HG02571 (cell line): ENCODE results near the gene PCA3.
"Not testable (repeated sequence)": the region's sequence is repeated elsewhere in the genome, so short reads cannot be mapped to it uniquely, and the experiment has no call there.

Source experiments
- ATAC-seq: cut with Tn5 transposase; IDR thresholded peaks from one replicate; pipeline ENCODE4 v1.9.1; 2021; ENCODE audit warnings: mild to moderate bottlenecking, moderate library complexity; ENCODE audit not compliant: unreplicated experiment

The PCA3 gene

GRCh38 chr9:76764138-76764537, at the start of gene PCA3:
Gene PCA3, plus strand, starts transcription at chr9:76764438.
- ATAC-seq = no peak

- no peak for ATAC-seq
Measured at GRCh38 chr9:76716085-76716672, 48.1 kb upstream of the PCA3 start.

DNA sequence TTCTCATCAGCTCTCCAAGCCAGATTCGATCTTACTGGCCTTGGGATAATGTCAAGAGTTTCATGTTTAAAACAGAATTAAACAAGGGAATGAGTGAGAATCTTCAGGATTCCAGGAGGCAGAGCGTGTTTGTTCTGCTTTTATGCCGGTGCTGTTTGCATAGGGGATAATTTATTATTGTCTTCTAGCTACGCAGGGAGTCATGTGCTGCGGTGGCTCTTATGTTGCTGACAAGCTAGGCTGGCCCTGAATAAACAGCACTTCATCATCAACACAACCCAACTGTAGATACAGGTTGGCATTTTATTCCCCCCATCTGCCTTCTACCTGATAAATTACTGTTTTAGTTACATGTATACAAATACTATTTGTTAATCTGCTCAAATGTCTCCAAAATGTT, 47.1 kb upstream of the PCA3 start:
- no peak for ATAC-seq

DNA sequence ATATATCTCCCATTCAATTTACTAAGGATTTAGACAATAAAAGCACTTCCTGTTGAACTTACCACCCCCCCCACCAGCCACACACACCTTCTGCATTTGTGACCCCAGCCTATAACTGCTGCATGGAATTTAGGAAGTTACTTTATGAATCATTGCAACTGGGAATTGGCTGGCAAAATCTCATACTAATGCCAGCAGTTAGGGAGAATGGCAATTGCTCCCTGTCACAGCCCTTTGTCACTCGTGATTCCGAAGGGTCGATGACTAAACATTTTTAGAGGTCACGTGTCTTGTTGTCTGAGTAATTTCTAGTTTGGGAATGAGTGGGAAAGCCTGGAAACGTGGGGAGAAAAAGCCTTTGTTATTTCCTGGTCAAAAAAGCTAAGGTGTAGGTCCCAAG, 46.6 kb upstream of the PCA3 start:
- ATAC-seq = no peak

- ATAC-seq = no peak
Measured at GRCh38 chr9:76718166-76718565, 46.1 kb upstream of the PCA3 start.

GRCh38 chr9:76720245-76720644, 44.0 kb upstream of the PCA3 start:
- ATAC-seq = no peak

- ATAC-seq = no peak
Measured at GRCh38 chr9:76725011-76725546, 39.2 kb upstream of the PCA3 start.

GRCh38 chr9:76725885-76726284, 38.4 kb upstream of the PCA3 start:
- ATAC-seq = no peak

DNA sequence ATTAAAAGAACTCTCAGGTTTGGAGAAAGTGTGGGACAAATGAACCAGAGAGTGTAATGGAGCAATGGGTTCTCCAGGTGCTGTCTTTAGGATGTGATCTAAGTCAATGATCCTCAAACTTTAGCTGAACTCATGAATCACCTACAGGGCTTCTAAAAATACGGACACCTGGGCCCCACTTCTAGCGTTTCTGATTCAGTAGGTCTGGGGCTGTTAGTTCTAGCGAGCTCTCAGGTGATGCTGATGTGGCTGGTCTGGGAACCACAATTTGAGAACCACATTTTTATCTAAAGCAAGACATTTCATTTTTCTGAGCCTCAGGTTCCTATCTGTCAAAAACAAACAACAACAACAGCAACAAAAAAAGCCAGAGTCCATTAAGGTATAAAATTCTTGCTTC, 35.1 kb upstream of the PCA3 start:
- no peak for ATAC-seq

DNA sequence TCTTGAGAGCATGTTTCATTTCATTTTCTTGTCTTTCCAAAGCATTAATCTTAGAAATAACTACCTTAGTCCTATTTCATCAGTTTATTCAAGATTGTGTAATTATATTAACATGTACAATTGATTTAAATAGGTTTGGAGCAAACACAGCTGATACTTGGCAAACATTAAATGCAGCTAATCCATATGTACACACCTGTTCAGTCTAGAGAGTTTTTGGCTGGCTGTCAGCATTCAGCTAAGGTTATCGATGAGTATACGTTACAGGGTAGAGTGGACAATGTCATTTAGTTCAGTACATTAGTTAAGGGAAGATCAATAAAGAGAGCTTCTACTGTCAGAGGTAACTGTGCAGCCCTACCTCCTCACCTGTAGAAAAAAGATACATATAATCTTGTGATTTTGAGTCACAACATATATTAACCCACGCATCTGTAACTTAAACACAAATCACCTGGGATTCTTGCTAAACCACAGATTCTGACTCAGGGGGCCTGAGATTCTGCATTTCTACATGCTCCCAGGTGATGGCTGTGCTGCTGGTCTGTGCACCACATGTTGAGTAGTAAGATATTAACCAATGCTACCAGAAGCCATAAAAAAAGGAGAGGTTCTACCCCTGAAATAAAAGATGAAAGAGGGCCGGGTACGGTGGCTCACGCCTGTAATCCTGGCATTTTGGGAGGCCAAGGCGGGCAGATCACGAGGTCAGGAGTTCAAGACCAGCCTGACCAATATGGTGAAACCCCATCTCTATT, 34.1 kb upstream of the PCA3 start:
- no peak for ATAC-seq

DNA sequence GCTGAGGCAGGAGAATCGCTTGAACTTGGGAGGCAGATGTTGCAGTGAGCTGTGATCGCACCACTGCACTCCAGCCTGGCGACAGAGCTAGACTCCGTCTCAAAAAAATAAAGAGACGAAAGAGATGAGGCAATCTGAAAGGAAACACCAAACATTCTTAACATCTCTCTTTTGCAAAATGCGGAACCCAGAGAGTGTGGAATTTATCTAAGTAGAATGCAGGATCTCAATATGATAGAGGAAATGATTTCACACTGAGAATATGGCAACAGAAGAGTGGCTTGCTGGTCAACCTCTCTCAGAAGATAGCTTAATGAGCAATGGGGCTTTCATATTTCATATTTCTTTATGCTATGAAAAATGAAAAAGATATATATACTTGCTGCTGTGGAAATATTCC, 33.4 kb upstream of the PCA3 start:
- no peak for ATAC-seq

GRCh38 chr9:76732341-76732958, 31.8 kb upstream of the PCA3 start:
- ATAC-seq = no peak

DNA sequence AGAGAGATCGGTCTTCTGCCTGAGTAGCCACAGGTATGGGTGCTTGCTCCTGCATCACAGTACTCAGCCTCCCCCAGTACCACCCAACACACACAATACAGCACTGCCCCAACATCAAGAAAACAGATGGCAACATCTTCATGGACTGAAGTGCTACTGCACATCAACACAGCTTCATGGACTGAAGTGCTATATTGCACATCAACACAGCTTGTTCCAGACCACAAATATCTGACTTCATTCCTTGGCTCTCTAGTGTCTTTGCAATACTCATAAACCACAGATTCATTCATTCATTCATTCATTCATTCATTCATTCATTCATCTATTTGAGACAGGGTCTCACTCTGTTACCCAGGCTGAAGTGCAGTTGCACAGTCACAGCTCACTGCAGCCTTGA, 31.1 kb upstream of the PCA3 start:
- ATAC-seq = no peak

GRCh38 chr9:76734716-76735115, 29.5 kb upstream of the PCA3 start:
- no peak for ATAC-seq

- no peak for ATAC-seq
Measured at GRCh38 chr9:76737154-76737902, 26.9 kb upstream of the PCA3 start.

DNA sequence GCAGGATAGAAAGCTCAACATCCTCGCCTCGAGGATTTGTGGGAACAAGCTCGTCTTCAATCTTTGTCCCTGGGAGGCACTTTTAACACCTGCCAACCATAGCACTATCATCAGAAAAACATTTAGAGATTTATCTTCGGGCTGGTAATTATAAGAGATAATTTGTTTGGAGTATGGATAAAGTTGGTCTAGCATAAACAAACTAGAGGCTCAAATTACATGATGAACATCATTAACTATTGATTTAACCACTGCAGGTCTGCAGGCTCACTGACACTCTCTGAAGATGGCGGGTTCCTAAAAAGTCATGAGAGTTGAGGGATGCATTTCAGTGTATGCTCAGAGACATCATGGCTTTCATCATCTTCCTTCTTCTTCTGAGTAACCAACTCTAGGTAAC, 25.8 kb upstream of the PCA3 start:
- no peak for ATAC-seq

GRCh38 chr9:76741524-76741923, 22.7 kb upstream of the PCA3 start:
- ATAC-seq = no peak

GRCh38 chr9:76742890-76743289, 21.3 kb upstream of the PCA3 start:
- ATAC-seq = not testable (repeated sequence)

GRCh38 chr9:76743931-76744330, 20.3 kb upstream of the PCA3 start:
- ATAC-seq = no peak

- no peak for ATAC-seq
Measured at GRCh38 chr9:76744336-76744735, 19.9 kb upstream of the PCA3 start.

- no peak for ATAC-seq
Measured at GRCh38 chr9:76751001-76751400, 13.2 kb upstream of the PCA3 start.
